Neural cell (in vitro differentiated cells): ENCODE data around the gene PRMT9.

Source experiments
- CTCF ChIP-seq: fragments of 450-650 bp; IDR thresholded peaks from 2 replicates; pipeline ENCODE4 v1.5.1; 2014; ENCODE audit warnings: antibody characterized with exemption, mild to moderate bottlenecking, moderate library complexity; ENCODE audit not compliant: poor library complexity, severe bottlenecking
- EZH2 ChIP-seq: fragments of 200-600, 300-800 bp; shearing (Covaris generic), sonication (generic); IDR thresholded peaks from 2 replicates; pipeline ENCODE4 v1.6.1; 2014; ENCODE audit warnings: antibody characterized with exemption, low read length, borderline replicate concordance, mild to moderate bottlenecking; ENCODE audit not compliant: insufficient read depth, poor library complexity, severe bottlenecking
- POLR2AphosphoS5 ChIP-seq: IDR thresholded peaks from 2 replicates; pipeline ENCODE4 v1.6.1; 2012

- peak; percentile 77 for TF ChIP-seq CTCF
- no peak for TF ChIP-seq EZH2
- no peak for TF ChIP-seq POLR2AphosphoS5
Observed at GRCh38 chr4:147707892-147708672, 24.1 kb upstream of the PRMT9 start.
